ENCODE measurements around the gene MYLIP.

Gene MYLIP

DNA sequence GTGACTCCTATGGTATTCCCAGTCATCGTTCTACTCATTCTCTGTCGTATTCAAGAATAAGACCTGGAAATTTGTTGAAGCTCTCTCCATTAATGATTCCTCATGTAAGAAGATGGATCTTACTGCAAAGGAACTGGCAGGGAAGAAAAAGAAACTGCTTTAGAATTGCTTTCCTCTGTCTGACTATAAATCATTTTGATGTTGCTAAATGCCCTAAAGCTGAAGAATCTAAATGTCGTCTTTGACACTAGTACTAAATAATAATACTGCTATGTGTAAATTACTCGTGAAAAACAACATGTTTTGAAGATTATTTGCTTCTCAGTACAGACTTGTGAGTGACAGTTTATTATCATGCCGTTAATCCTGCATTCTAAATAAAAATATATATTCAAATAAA is 20.5 kb upstream of the MYLIP start:
- DNase-seq (ENCODE audit: low spot score) = no peak

DNA sequence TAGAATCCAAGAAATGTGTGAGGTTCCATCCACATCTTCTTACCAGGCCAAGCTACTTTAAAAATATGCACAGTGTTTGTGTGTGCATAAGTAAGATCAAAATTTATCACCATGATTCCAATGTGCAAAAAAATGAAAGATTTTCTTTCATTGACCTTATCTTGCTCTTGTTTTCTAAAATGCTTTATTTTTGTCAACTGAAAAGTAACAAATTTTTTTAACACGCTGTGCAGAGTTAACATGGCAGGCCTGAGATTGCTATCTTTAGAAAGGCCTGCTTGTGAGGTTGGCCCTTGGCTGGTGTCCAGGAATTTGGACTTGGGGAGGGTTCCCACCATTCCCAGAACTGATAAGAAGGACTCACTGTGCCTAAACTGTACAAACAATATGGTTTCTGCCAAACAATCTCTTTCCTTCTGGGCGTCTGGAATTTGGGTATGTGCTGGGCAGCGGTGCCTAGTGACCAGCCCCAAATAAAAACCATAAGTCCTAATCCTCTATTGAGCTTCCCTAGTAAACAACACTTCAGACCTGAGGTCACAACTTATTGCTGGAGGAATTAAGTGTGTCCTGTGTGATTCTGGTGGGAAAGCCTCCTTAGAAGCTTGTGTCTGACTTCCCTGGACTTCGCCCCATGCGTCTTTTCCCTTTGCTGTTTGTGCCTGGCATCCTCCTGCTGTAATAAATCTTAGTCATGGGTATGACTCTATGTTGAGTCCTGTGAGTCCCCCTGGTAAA is 19.8 kb upstream of the MYLIP start:
- no peak for DNase-seq (ENCODE audit: low spot score)

DNA sequence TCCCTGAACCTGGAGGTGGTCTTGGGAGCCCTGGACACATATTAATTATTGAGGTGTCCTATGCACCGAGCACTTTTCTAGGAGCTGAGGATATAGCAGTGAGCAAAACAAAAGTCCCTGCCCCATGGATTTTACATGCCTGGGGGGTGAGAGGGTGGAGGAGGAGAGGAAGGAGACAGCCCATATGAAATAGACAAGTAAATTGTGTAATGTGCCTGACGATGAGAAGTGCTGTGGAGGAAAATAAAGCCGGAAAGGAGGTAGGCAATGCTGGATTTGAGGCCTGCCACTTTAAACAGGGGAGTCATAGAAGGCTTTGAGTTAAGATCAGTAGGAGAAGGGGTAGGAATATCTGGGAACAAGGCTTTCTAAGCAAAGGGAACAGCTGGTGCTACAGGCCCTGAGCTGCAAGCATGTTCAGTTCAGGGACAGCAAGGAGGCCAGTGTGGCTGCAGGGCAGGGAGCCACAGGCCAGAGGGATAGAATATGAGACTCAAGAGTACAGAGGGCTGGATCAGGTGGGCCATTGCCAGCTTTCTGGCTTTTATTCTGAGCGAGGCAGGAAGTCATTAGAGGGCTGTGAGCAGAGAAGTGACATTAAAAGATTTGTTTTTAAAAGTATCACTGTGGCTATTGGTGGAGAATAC is 19.1 kb upstream of the MYLIP start:
- DNase-seq (ENCODE audit: low spot score) = no peak

DNA sequence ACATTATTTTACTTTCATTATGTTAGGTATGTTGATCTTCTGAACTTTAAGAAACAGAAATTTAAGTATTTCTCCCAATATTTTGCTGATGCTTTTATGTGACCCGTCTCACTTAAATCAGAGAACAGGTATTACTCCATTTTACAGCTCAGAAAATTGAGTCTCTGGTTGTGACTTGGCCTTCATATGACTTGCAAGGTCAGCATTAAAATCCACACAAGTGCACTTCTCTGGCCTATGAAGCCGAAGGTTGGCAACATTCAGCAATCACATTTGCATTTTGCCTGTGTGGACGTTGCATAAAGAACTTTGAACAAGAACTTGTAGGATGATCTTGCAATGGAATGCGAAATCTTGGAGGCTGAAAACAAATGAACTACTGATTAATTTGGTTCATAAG is 10.1 kb upstream of the MYLIP start:
- no peak for DNase-seq (ENCODE audit: low spot score)

DNA sequence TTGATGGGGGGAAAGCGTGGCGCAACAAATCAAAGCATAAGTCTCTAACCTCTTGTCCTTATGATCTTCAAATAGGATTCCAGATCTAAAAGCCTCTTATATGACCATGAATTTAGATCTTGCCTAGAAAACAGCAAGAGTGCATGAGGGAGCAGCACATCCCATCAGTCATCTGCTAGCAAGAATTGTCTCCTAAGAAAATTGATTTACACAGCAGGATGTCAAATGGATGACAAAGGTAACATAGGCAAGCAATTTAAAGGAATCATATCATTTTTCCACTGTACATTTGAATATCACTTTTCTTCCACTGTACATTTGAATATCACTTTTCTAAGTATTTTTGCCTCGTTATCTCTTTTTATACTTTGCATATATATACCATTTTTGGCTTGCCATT is 7.5 kb upstream of the MYLIP start:
- DNase-seq (ENCODE audit: low spot score) = no peak

DNA sequence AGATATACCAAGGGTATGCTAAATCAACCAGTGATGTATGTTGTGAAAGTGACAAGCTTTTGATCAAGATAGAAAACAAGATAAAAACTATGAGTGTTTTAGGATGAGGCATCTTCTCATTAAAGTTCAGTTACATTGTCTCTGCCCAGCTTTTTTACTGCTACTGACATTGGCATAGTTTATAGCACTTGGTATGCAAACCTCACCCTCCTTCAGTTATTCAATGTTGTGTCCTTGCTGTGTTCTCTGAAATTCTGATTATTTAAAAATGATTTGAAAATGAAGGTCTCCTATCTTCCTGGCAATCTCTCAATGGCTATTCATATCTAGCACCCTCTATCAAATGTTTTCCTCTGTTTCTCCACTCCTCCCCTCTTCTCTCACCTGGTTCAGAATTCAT is 6.7 kb upstream of the MYLIP start:
- DNase-seq (ENCODE audit: low spot score) = no peak

DNA sequence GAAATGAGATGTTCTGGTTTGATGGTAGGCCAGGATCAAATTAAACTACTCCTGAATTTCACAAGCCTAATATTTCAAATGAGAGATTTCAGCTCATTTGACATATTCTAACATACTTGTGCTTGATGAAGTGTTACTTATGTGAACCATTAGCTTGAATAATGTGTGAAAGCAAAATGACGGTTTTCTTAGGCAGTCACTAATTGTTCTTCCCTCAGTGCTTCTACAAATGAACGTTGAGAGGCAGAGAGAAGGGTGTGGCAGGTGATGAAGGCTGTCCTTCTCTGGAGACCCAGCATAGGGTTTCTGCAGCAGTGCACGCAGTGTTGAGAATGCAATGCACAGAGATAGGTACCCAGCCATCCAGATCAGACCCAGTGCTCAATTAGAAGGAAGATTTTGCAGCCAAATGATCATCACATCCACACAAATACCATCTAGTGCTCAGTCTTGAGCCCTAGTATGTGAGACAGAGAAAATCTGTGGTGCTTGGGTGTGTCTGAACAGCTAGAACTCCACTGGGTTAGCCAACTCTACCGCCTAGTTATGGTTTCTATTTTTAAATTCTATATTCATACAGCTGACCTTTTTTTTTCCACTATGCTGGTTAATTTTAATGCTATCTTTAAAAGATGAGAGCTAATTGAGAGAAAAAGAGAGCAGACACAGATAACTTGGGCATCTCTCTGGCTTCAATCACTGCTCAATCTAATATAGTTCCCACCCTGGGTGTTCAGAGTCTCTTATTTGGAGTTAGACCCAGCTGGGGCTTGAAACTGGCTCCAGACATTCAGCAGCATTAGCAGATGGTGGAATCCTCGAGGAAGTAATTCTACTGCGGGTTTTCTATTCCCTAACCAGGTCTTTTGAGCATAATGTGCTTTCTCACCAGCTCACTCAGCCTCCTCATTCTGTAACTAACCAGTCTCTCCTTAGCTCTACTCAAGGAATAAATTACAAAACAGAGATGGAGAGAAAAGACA is 4.4 kb upstream of the MYLIP start:
- DNase-seq (ENCODE audit: low spot score) = no peak

DNA sequence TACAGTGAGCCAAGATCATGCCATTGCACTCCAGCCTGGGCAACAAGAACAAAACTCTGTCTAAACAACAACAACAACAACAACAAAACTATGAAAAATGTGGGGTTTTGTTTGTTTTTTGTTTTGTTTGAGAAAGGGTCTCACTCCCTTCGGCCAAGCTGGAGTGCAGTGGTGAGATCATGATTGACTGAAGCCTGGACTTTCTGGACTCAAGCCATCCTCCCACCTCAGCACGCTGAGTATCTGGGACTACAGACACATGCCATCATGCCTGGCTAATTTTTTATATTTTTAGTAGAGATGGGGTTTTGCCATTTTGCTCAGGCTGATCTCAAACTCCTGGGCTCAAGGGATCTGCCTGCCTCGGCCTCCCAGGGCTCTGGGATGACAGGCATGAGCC is 2.8 kb upstream of the MYLIP start:
- no peak for DNase-seq (ENCODE audit: low spot score)

DNA sequence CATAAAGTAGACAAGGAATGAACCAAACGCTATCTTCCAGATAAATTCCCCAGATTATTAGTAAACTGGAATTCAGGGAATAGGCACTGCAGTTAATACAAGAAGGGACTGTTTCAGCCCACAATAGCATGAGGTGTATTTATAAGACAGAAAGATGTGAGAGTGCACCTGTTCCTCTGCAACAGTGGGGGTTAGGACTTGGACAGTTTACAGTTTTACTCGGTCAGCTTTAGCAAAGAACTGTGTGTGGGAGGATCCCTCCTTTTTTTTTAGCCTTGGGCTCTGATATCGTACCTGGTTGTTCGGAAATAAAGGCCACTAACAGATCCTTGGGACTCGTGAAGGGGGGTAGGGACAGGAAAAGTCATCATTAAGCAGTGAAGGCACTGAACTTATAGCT is 2.0 kb upstream of the MYLIP start:
- no peak for DNase-seq (ENCODE audit: low spot score)

DNA sequence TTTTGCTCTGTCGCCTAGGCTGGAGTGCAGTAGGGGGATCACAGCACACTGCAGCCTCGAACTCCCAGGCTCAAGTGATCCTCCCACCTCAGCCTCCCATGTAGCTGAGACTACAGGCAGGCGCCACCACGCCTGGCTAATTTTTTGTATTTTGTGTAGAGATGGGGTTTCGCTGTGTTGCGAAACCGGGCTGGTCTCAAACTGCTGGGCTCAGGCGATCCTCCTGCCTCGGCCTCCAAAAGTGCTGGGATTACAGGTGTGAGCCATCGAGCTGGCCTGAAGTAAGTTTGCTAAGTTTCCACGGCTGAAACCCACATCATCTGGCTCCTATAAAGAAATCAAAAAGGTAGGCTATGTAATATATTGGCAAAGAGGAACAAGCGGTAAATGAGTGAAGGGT is 1.4 kb upstream of the MYLIP start:
- no peak for DNase-seq (ENCODE audit: low spot score)

DNA sequence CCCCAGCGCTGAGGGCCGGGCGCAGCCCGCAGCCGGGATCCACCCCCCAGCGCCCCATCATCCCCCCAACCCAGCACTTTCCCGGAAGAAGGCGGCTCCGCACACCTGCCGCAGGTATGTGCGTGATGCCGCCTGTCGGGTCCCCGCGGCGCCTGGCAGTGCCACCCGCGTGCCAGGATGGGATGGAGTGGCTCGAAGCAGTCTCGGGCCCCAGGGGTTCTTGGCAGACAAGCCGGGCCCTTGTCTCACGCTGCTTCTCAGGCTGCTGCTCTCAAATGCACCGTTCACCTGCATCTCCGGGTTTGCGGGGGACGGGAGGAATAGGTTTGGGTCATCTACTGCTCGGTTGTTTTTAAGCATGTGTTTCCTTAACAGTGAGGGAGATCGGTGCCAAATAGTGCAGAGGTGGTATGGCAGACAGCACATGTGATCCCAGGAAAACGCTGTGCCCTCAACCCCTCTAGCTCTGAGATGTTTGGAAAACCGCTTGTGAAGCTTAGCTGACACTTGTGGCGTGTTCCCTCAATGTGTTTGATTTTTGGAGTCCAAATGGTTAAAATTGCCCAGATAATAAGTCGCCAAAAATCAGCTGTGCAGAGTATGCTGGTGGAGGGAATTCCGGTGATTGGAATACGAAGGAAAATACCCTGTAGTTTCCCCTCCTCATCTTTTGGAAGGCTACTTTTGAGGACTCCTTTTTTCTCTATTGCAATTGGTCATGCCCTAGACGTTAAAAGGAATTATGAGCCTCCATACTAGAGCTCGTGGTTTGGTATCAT is 926 bp downstream of the MYLIP start:
- DNase-seq (ENCODE audit: low spot score) = peak; percentile 50

DNA sequence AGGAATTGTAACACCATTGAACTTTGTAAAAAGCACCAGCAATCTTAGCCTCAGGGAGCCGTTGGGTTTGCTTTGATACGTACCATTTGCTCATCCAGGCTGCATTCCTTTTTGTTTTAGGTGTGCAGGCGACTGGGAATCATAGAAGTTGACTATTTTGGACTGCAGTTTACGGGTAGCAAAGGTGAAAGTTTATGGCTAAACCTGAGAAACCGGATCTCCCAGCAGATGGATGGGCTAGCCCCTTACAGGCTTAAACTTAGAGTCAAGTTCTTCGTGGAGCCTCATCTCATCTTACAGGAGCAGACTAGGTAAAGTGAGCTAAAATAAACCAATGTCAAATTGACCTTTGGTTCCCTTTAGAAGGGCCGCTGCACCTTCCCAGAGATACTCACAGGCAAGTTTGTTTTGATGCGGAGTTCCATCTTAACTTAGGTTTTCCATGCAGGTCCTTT is 1.6 kb downstream of the MYLIP start:
- no peak for DNase-seq (ENCODE audit: low spot score)

DNA sequence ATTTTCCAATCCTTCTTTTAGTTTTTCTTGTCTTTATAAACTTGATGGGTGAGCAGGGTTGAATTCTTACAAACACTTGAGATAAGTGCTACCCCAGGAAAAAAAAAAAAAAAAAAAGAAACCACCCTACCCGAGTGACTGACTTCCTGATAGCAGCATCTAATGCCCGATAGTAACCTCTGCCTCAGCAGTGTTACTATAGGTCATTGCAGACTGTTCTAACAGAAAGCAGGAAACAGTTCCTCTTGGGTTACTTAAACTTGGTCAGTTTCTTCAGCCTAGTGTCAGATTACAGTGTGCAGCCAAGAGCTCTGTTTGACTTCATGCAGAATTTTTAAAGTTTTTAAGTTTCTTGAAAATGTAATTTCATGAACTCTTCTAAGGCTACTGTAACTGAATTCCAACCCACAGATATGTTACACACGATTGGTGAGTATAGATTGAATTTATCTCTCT is 2.1 kb downstream of the MYLIP start:
- DNase-seq (ENCODE audit: low spot score) = no peak

DNA sequence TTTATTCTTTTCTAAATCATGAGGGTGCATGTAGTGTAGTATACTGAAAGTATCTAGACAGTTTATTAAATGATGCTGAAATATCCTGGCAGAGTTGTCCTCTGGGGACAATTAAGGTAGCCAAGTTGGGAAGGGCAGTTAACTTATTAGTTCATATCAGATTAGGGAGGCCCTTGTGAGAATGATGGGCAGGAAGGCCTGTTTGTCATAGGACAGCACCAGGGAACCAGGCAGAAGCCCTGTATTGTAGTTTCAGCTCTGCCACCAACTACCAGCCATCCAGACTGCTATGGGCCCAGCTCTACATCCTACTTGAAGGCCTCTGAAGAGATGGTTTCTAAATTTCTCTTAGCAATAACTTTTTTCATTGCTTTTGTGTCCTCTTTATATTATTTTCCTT is 4.0 kb downstream of the MYLIP start:
- no peak for DNase-seq (ENCODE audit: low spot score)

DNA sequence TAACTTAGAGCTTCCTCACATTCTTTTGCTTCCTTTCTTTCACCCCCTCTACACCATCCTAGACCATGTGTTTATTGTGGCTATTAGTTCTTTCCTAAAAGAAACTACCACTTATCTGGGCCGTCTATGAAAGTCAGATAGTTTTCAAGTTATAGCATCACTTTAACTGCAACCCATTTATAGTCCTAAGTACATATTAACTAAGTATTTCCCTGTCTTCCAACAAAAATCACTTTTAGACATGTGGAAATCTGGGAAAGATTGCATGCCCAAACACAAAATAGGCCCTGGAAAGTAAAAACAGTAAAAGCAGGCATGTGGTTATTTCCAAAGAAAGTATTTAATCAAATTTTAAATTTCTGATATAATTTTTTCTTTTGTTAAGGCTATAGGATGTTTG is 5.5 kb downstream of the MYLIP start:
- DNase-seq (ENCODE audit: low spot score) = no peak

DNA sequence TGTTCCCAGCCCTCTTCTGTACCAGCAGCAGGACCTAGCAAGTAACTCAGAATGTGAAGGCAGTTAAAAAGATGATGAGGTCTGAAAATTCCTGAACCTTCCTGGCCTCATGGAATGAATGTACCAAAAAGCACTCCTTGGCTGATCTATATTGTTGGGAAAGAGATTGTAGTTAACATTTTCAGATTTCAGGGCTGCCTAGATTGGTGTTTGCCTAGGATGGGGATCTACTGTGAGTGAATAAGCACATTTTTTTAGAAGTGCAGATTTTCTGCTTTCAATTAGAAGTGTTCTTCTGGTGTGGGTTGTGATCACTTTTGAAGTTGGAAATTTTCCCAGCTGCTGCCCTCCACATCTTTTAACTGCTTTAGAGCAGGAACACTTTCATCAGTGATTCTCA is 6.2 kb downstream of the MYLIP start:
- DNase-seq (ENCODE audit: low spot score) = no peak

DNA sequence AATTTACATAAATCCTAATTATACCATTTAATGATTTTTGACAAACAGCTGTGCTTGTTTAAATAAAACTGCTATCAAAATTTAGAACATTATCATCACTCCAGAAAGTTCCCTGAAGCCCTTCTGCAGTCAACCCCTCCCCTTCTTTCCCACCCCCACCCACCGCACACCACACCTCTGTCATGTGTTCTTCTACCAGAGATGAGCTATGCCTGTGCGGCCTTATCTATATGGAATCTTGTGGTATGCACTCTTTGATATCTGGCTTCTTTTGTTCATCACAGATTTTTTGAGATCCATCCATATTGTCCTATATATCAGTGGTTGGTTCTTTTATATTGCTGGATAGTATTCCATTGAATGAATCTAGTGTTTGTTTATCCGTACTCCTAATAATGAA is 7.2 kb downstream of the MYLIP start:
- DNase-seq (ENCODE audit: low spot score) = no peak

DNA sequence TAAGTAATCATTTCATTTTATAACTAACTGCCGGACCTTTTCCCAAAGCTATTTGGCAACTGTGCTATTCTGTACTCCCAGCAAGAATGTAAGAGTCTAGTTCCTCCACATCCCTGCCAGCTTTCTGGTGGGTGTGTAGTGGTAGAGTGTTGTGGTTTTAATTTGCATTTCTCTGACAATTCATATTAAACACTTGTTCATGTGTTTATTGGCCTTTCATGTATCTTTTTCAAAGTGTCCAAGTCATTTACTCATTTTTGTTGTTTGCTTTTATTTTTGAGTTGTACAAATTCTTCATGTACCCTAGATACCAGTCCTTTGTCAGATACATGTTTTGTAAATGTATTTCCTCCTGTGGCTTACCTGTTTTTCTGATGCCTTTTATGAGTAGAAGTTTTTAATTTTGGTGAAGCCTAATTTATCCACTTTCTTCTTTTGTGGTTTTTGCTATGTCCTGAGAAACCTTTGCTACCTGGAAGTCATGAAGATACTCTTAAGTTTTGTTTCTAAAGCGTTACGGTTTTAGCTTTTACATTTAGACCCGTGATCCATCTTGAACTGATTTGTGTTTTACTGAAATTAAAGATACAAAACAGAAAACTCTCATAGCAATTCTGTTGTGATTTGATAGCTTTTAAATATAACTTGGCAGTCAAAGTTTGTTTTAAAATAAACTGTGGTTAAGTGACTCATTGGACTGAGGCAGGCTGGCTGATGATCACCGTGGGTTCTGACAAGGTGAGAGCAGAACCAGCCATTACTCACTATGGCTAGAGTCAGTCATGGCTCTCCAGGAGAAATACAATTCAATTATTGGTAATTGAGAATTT is 8.0 kb downstream of the MYLIP start:
- no peak for DNase-seq (ENCODE audit: low spot score)

DNA sequence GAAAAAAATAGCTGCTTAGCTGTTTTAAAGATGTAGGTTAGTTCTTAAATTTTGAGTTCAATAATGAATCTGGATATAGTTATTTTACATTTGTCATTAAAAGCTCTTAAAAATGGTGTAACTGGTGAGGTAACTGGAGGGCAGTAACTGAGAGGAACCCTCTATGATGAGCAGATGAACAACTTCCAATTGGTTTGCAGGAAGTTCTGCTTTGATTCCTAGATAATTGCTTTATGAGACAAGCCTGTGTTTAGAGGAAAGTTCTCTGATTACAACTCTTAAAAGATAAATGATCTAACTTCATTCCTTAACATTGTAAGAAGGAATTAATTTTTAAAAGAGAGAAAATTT is 8.5 kb downstream of the MYLIP start:
- DNase-seq (ENCODE audit: low spot score) = no peak

DNA sequence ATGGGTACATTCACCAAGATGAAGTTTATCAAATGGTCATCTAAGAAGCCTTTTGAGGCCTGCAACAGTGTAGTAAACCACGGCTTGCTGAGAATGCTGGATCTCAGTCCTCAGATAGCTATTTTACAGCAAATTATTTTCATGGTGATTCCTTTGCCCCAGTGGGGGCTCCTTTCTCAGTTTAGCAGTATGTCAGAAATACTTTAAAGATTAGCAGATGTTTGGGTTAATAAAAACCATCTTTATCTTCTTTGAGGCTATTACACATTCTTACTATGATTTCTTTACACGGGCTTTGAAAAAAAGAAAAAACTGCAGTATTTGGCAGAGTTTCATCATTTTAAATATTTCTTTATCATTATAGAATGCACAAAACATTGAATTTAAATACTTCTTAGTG is 10.7 kb downstream of the MYLIP start:
- DNase-seq (ENCODE audit: low spot score) = no peak

DNA sequence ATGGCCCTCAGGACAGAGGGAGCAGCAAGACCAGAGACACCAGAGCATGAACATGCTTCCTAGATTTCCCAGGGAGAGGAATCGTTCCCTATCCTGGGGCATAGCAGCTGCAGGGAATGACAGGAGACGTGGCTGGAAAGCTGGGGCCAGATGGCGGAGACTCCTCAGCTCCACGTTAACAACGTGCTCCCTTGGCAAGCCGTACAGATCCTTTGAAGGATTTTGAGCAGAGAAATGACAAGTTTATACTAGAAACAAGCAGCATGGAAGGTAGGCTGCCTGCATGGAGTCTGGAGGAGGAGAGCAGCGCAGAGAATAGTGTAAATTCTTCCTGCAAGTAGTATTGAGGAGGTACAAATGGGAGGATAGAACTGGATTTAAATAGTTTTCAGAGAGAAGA is 11.7 kb downstream of the MYLIP start:
- DNase-seq (ENCODE audit: low spot score) = no peak
